Measurements from ENCODE around the gene PLXNB2. TPM values are rescaled to one million over a fixed set of nuclear protein-coding genes. Genes with fewer than 3 reads are reported as not detected.

Gene PLXNB2
- total RNA-seq, 1 experiment from 2014 or later: 236 TPM

GRCh38 chr22:50319503-50319951 lies 12.1 kb upstream of the PLXNB2 start (continued):
- TF ChIP-seq CEBPB (IDR thresholded peaks at IDR 0.05; ENCODE audit: low read depth) (no peak), SRF (IDR thresholded peaks at IDR 0.05; ENCODE audit: low read depth) (no peak), POLR2AphosphoS5 (IDR thresholded peaks at IDR 0.05; ENCODE audit: low read depth, low read length) (no peak), EGR1 (IDR thresholded peaks at IDR 0.05; ENCODE audit: low read depth) (no peak)

- H3K27me3 ChIP-seq (ENCODE audit: insufficient read depth, low read length): no peaks in the 10 kb centered on the region
- H2AFZ ChIP-seq (ENCODE audit: low read depth, low read length, poor library complexity, severe bottlenecking): no peak overlapping the region
- no peak overlapping the region for H3K4me2 ChIP-seq (ENCODE audit: low read length)
- H3K79me2 ChIP-seq (ENCODE audit: insufficient read depth, low read length): no peaks in the 10 kb centered on the region
- RAD21 ChIA-PET (ENCODE audit: low non-redundant PET in 1 of 2, low total read pairs in 2 of 2, uncharacterized antibody in 2 of 2, unreplicated experiment in 2 of 2): no interaction called here
- H3K9me3 ChIP-seq (ENCODE audit: control insufficient read depth in 1 of 2, insufficient read depth in 1 of 2, low read depth in 1 of 2, low read length in 2 of 2): no peaks in the 10 kb centered on the region
- peaks cover 9 to 26% of the 10 kb centered on the region in 2 experiments for H3K4me1 ChIP-seq (ENCODE audit: control insufficient read depth in 1 of 2, insufficient read depth in 2 of 2, low read length in 2 of 2)
- POLR2A ChIA-PET: no interaction called here
- H3K4me3 ChIP-seq (replicated peaks in 1 of 2; ENCODE audit: low read depth in 1 of 2, low read length in 2 of 2): no peak overlapping the region
- no peak overlapping the region for H3K9ac ChIP-seq (ENCODE audit: low read length)
- no peak for TF ChIP-seq RAD21 (IDR thresholded peaks at IDR 0.05; ENCODE audit: low read depth)
- TF ChIP-seq FOSL1 (IDR thresholded peaks at IDR 0.05; ENCODE audit: low read depth): no peak
- TF ChIP-seq JUND (IDR thresholded peaks at IDR 0.05): no peak
- no peak for TF ChIP-seq ZBTB33 (IDR thresholded peaks at IDR 0.05; ENCODE audit: extremely low read depth, insufficient replicate concordance, low read length)
- TF ChIP-seq CTCF (IDR thresholded peaks at IDR 0.05 in 2 of 3, conservative IDR thresholded peaks at IDR 0.05 in 1 of 3; ENCODE audit: borderline replicate concordance in 1 of 3, insufficient read depth in 1 of 3, low read depth in 2 of 3, low read length in 2 of 3): no peak
- TF ChIP-seq TCF7L2 (IDR thresholded peaks at IDR 0.05; ENCODE audit: borderline replicate concordance, extremely low read depth, insufficient read depth, insufficient read length): no peak
- no peaks in the 10 kb centered on the region for H3K36me3 ChIP-seq (ENCODE audit: control insufficient read depth in 1 of 2, insufficient read depth in 2 of 2, low read length in 2 of 2)
- no TSS peak for BruUV-seq (replicated peaks)
- no peaks in the 10 kb centered on the region for H4K20me1 ChIP-seq (ENCODE audit: insufficient read depth)
- intact Hi-C loops (cut with micrococcal nuclease): no loop called here
- ATAC-seq: no peak
- DNase-seq (ENCODE audit: low read depth, low spot score): no peak
- H3K27ac ChIP-seq (ENCODE audit: low read depth, low read length): no peak overlapping the region
- CTCF ChIA-PET: no interaction called here
- H3K9me2 ChIP-seq (ENCODE audit: insufficient read depth): no peaks in the 10 kb centered on the region
Measured at GRCh38 chr22:50318698-50319411, 11.4 kb upstream of the PLXNB2 start.
